HG03095 (cell line): Measurements from ENCODE around the gene RALA.
A peak's percentile ranks its signal among the peaks of the same experiment; 100 is the strongest.
"Not testable (repeated sequence)": the region's sequence is repeated elsewhere in the genome, so short reads cannot be mapped to it uniquely, and the experiment has no call there.

Experiments used
- ATAC-seq: cut with Tn5 transposase; IDR thresholded peaks from one replicate; pipeline ENCODE4 v1.9.1; 2021; ENCODE audit warnings: moderate library complexity; ENCODE audit not compliant: unreplicated experiment

RALA gene

DNA sequence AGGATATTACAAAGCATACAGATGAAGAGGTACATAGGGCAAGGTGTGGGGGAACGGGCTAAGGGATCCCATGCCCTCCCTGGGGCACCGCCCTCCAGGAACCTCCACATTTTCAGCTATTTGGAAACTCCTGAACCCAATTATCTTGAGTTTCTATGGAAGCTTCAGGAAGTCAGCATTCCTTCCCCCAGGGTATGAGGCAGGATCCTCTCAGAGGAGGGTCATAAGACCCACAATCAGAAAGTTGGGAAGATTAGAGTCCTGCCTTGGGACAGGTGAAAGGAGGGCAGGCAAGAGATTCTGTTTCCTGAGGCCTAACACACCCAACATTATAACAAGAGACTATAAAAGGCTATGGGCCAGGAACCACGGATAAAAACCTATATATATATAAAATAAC is 98.0 kb downstream of the RALA start:
- ATAC-seq: no peak

DNA sequence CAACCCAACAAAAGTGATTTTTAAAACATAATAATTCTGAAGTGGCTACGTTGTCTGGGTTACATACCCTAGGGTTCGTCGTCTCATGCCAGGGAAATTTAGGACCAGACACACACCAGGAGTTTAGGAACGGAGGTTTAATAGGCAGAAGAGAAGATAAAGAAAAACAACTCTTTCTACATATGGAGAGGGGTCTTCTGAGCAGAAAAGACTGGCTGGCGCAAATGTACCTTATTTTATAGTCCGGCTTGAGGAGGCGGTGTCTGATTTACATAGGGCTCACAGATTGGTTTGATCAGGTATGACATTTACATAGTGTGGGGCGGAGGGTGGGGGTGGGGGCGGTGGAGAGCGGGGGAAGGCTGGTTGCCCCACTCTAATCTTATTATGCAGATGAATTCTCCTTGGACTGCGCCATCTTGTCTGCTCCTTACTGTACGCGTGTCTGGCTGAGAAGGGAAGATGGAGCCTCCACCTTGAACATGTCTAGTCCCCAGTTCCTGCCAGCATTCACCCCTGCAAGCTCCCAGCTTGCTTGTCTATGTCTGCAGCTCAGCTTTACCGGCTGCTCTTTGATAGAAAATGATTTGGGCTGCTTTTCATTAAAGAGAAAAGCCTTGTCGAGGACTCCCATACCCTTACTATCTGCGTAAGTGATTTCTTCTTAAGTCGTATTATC is 98.7 kb downstream of the RALA start:
- no peak for ATAC-seq

DNA sequence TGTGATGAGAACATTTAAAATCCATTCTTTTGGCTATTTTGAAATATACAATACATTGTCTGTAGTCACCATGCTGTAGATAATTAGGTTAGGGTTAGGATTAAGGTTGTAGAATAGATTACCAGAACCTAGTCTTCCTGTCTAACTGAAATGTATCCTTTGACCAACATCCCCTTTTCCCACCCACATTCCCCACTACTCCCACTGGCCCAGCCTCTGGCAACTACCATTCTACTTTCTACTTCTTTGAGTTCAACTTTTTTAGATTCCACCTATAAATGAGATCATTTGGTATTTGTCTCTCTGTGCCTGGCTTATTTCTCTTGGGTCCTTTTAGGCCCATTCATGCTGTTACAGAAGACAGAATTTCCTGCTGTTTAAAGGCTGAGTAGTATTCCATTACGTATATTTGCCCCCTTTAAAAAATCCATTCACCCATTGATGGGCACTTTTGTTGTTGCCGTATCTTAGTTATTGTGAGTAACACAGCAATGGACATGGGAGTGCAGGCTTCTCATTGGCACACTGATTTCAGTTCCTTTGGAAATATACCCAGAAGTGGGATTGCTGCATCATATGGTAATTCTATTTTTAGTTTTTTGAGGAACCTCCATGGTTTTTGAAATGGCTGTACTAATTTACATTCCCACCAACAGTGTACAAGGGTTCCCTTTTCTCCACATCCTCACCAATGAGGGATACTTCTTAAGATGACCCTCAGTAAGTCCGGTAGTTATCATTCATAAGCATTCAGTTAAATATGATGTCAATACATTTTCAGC is 104.0 kb downstream of the RALA start:
- ATAC-seq: no peak

DNA sequence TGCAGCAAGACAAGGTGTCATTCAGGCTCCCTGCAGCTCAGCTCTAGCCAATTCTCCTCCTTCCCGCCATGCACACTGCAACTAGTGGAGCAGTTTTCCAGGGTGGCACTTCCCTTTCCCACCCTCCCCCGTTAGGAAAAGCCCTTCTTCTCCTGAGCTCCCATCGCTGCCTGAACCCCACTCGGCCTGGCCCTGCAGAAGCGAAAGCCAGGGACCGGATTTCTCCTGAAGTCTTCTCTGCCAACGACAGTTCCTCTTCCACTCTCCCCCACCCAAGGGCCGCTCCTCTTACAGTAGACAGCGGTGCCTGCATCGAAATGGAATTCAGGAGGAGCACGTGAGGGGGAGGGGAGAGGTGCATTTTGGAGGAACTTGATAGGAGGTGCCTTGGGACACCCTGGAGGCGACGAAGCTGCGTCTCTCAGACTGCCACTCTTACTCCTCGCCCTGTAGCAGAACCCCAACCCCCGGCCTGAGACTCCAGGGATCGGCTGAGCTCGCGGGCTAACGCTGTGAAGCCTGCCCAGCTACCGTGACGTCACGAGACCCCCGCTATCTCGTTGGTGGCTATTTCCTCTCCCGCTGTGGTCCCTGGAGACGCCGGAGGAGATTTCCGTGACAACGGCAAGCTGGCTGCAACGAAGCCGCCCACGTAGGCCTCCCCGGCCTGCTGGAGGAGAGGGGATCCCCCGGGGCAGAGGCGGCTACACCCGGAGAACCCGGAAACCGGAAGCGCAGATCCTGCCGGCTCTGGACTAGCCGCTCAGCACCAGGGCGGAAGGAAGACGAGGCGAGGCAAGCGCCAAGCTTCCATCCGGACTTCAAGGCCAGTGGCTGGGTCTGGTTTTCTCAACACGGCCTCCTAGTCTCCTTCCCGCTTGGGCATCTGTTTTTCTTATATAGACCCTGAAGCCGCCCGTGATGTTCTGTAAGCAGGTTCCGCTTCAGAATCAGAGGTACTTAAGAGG is 109.7 kb downstream of the RALA start:
- ATAC-seq: peak; percentile 88

DNA sequence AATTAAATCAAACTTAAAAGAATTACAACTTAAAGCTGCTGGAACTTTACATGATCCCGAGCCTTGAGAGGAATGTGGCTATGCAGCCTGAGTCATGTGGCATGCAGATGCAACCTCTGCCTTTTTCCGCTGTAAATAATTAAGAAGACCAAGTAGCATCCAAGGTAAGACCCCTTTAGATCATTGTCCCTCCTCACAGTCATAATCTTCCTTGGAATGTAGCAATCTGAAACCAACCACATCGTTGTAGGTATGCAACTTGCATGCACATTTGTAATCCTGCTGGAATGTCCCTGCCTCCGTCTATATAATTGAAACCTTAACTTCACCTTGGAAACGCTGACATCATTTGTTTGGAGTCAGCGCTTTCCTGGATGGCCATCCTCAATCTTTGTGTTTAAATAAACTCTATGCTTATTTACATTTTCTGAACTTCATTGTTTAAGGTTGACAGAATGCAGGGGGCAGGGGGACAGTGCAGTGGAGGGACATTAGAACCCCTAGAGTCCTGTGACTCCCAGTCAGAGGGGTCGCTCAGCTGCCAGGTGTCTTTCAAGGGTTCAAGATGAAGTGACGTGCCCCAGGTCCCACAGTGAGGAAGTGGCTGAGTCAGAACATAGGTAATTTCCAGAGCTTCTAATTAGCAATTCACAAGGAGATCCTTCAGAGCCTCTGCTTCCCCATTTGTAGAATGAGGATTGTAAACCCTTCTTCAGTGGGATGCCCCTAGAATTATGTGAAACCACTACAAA is 110.7 kb downstream of the RALA start:
- no peak for ATAC-seq

DNA sequence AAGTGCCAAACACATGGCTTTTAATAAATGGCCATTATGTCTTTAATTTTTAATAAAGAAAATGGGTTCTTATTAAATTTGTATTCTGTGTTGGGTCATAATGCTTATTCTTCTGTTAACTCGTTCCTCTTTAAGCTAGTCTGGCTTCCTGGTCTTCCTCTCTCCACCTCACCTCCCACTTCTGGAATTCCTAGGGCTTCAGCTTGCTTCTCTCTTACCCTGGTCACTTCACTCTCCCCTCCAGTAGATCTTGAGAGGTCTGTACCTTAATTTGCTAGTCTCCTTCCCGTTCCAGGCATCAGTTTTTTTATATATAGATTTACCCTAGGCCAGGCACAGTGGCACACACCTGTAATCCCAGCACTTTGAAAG is 111.2 kb downstream of the RALA start:
- ATAC-seq: no peak

DNA sequence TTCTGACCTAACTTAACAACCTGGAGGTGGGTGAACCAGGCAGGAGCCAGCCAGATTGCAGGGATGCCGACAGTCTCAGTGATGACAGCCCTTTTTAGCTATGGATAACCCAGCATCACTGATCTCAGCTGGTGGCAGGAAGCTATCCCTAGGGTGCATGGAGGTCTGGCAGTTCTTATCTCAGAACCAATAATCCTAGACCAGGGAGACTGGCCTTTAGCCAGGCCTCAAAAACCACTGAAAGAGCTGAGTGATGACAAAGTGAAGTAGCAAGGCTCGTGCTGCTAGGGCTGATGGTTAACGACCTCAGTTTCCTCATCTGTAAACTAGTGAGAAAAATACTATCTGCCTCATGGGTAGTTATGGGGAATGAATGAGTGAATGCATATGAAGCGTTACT is 112.5 kb downstream of the RALA start:
- ATAC-seq: no peak

DNA sequence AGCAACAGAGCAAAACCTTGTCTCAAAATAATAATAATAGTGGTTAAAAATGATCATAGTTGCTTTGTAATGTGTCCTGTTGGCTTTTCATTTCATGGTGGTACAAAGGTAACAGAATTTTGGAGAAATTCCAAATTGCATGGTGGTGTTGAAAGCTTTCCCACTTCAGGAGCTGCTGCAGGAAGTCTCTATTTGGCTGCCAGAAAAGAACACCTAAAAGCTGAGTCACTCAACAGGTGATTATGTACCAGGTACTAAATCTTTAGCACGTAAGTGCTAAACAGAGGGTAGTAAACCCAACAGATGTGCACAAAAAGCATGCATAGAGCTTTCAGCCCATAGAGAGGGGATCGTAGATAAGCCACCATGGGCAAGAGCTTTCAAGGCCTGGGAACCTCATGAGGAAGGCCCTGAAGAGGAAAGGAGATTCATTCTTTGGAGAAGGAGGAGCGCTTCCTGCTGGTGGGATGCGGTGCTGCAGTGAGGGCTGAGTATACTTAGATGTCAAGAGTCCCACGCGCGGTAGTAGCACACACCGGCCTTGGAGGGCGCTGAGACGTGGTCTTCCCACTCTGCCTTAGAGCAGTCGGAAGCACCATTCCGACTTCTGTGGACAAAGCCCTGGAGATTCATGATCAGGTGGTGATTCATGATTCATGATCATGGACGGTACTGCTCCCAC is 118.7 kb downstream of the RALA start:
- no peak for ATAC-seq

DNA sequence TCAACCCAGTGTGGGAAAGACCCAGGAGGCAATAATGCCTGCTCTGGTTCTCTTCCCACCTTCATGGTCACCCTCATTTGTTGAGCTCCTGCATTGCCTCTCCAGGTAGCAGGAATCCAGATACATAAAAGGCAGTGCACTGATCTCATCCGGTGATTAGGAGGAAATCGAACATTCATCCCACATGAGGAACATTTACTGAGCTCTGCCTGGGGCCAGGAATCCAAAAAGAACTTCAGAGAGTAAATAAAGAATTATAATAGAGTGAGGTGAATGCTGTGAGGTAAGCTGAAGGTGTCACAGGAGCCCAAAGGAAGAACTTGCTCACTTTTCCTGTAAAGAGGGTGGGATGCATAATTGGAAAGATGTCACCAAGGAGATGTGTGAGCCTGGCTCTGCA is 121.2 kb downstream of the RALA start:
- ATAC-seq: no peak

DNA sequence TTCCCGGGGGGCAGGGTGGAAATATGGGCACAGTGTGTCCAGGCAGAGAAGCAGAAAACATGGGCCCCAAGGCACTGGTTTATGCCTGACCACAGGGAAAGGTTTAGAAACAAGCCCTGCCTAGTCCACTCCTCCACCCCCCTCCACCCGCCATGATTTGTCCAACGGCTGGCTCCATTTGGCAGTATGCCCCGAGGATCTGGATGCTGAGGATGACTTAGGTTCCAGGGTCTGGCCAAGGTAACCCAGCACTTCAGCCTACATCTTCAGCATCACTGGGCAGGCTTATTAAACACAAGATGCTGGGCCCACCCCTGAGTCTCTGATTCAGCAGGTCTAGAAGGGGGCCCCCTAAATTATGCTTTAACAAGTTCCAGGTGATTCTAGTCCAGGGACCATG is 121.9 kb downstream of the RALA start:
- no peak for ATAC-seq

DNA sequence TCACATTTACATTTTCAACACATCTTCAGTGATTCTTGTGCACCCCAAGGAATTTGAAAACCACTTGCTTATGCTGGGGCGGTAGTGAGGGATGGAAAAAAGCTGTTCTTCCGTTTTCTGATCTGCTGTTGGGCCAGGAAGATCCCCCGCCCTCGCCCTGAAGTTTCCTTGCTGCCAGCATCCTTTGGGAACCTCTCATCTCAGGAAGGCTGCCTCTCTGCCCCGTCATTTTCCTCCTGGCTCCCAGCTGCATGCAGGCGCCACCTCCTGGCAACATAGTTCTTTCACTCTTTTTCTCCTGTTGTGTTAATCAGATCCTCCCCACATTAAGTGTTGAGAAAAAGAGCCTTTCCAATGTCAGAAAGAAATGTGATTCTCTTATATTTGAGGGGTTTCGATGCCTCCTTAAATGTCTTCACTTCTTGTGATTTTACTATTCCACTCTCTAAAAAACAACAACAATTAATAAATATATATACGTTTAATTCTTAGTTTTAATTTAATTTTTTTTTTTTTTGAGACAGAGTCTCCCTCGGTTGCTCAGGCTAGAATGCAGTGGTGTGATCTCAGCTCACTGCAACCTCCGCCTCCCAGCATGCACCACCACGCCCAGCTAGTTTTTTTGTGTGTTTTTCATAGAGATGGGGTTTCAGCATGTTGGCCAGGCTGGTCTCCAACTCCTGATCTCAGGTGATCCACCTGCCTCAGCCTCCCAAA is 122.9 kb downstream of the RALA start:
- peak; percentile 57 for ATAC-seq

DNA sequence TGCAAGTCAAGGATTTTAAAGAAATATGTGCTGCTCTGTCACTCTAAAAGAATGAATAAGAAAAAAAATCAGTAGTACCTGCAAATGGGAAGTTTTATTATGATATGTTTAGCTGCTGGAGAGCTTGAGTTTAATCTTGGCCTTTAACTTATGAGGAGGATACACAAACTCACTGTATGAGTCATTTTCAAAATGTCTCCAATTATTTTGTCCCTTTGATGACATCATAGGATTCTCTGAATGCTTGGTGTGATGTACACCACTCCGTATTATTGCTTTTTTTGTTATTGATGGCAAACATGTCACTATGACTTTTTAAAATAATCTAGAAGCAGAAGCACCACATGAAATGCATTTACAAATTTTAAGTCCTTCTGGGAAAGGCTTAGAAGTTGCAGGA is 125.8 kb downstream of the RALA start:
- ATAC-seq: no peak

DNA sequence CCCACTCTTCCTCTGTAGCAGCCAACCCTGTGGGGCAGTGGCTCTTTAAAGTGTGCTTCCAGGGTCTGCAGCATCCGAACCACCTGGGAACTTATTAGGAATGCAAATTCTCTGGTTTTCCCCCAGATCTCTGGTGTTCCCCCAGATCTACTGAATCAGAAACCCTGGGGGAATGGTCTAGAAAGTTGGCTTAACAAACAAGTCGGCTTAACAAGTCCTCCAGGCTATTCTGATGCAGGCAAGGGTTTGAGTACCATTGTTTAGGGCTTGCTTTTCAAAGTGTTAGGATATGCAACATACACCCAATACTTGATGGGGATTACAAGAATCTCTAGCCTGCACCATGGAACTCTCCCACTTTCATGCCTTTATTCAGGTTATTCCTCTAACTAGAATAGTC is 126.3 kb downstream of the RALA start:
- no peak for ATAC-seq

DNA sequence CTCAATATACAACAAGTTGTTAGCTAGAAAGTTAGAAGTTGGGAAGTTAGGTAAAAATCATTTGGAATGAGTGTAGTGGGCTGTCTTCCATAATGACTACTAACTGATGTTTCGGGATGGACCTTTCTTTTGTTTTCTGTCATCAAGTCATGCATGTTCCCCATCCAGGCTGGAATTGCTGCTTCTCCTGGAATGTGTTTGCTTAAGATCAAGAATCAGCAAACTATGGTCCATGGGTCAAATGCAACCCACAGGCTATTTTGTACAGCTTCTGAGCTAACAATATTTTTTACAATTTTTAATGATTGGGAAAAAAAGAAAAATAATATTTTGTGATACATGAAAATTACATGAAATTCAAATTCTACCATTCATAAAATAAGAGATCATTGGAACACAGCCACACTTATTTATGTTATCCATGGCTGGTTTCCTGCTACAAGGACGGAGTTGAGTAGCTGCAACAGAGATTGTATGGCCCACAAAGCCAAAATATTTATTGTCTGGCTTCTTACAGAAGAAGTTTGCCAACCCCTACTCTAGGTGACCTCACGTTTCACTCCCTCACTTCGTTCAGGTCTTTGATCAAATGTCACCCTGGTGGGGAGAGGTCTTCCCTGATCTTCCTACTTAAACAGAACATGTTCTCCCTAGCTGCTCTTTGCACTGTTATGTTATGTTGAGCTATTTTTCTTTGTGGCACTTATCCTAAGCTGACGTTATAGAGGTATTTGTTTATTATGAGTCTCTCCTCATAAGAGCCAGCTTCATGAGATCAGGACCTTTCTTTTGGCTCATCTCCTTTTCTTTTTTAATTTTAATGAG is 127.1 kb downstream of the RALA start:
- ATAC-seq: no peak

DNA sequence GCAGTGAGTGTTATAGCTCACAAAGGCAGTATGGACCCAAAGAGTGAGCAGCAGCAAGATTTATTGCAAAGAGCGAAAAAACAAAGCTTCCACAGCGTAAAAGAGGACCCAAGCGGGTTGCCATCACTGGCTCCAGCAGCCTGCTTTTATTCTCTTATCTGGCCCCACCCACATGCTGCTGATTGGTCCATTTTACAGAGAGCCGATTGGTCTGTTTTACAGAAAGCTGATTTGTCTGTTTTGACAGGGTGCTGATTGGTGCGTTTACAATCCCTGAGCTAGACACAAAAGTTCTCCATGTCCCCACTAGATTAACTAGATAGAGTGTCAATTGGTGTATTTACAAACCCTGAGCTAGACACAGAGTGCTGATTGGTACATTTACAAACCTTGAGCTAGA is 129.9 kb downstream of the RALA start:
- not testable (repeated sequence) for ATAC-seq

DNA sequence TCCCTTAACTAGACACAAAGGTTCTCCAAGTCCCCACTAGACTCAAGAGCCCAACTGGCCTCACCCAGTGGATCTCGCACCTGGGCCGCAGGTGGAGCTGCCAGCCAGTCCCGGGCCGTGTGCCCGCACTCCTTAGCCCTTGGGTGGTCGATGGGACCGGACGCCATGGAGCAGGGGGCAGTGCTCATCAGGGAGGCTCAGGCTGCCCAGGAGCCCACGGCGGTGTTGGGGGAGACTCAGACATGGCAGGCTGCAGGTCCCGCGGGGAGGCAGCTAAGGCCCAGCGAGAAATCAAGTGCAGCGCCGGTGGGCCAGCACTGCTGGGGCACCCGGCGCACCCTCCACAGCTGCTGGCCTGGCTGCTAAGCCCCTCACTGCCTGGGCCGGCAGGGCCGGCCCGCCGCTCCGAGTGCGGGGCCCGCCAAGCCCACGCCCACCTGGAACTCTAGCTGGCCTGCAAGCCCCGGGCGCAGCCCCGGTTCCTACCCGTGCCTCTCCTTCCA is 130.5 kb downstream of the RALA start:
- no peak for ATAC-seq

DNA sequence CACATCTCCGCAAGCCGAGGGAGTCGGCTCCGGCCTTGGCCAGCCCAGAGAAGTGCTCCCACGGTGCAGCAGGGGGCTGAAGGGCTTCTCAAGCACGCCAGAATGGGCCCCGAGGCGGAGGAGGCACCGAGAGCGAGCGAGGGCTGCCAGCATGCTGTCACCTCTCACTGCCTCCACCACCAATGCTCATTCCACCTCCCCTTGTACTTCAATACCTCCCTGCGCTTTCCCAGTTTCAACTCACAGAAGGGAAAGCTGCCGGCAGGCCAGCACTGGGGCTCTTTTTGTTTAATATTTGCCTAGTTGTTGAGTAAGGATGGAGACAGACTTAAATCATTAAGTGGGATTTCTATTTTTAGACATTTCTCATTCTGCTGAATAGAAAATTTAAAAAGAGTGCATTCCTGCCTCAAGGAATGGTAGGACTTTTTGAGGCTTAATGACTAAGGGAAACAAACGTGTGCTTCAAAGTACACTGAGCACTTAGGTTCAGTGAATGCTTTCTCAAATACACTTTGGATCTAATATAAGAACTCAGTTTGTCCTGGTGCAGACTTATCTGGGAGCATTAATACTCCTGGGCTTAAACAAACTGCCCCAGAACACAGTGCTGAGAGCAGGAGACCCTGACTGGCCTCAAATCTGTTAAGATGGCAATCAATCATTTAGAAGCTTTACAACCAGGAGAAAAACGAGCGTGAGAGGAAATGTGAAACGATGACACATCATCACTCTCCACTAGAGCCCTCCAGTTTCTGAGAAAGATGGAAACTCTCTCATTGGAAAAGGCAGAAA is 131.2 kb downstream of the RALA start:
- ATAC-seq: no peak

DNA sequence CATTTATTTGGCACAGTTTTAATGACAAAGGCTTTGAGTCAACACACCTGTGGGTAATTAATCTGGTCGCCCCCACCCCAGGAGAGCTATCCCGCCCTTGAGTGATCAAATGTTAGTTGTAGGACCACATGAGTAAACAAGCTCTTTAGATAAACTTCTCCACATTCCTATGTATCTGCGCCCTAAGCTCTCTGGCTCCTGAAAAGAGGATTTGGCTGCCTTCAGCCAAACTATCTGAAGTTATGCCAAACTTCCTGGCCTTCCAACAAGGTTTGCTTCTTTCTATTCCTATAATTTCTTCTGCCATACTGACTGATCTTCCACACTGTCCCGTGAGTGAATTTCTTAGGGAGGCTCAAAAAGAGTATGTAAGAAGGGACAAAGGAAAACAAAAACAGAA is 134.2 kb downstream of the RALA start:
- ATAC-seq: no peak
